ENCODE data around the gene SLC9A9. TPM values are rescaled to one million over a fixed set of nuclear protein-coding genes. Genes with fewer than 3 reads are reported as not detected.
A peak's percentile ranks its signal among the peaks of the same experiment; 100 is the strongest.

The SLC9A9 gene
- total RNA-seq, 1 donor from 2014 or later, result 0.22 TPM

DNA sequence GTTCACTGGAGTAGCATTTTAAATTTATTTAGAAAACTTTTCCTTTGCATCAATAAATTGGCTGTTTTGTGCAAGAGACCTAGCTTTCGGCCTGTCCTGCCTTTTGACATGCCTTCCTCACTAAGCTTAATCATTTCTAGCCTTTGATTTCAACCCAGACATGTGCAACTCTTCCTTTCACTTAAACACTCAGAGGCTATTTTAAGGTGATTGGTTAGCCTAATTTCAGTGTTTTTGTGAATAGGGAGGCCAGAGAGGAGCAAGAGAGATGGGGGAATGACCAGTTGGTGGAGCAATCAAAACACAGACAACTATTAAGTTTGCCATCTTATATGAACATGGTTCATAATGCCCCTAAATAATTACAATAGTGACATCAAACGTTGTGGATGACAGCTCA lies 333.4 kb downstream of the SLC9A9 start:
- Histone ChIP-seq H3K9me3 (ENCODE audit: low read depth) (no peaks in the 10 kb centered on the region), H3K27ac (no peak overlapping the region), H4K20me1 (ENCODE audit: low read depth) (no peaks in the 10 kb centered on the region), H2AFZ (replicated peaks) (peak overlapping the region; percentile 26), H3F3A (ENCODE audit: low read depth) (no peaks in the 10 kb centered on the region), H3K9ac (no peak overlapping the region), H3K79me2 (ENCODE audit: low read depth) (no peaks in the 10 kb centered on the region), H3K4me3 (no peak overlapping the region), H3K4me2 (no peak overlapping the region), H3K36me3 (no peaks in the 10 kb centered on the region), H3K27me3 (no peaks in the 10 kb centered on the region), H3K4me1 (peaks cover 11% of the 10 kb centered on the region)
- Mint-ChIP-seq H3K4me3 (no peak overlapping the region), H3K27ac (no peak overlapping the region), H3K27me3 (ENCODE audit: insufficient read depth, low read depth) (peaks cover 2% of the 10 kb centered on the region), H3K36me3 (no peaks in the 10 kb centered on the region), H3K4me1 (no peaks in the 10 kb centered on the region), H3K9me3 (no peaks in the 10 kb centered on the region)
- TF ChIP-seq, protein P1, sequence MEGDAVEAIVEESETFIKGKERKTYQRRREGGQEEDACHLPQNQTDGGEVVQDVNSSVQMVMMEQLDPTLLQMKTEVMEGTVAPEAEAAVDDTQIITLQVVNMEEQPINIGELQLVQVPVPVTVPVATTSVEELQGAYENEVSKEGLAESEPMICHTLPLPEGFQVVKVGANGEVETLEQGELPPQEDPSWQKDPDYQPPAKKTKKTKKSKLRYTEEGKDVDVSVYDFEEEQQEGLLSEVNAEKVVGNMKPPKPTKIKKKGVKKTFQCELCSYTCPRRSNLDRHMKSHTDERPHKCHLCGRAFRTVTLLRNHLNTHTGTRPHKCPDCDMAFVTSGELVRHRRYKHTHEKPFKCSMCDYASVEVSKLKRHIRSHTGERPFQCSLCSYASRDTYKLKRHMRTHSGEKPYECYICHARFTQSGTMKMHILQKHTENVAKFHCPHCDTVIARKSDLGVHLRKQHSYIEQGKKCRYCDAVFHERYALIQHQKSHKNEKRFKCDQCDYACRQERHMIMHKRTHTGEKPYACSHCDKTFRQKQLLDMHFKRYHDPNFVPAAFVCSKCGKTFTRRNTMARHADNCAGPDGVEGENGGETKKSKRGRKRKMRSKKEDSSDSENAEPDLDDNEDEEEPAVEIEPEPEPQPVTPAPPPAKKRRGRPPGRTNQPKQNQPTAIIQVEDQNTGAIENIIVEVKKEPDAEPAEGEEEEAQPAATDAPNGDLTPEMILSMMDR (IDR thresholded peaks at IDR 0.05), result no peak
- TF ChIP-seq EZH2phosphoT487 (IDR thresholded peaks at IDR 0.05) (no peak), EZH2 (IDR thresholded peaks at IDR 0.05) (no peak)
- no peak for DNase-seq (ENCODE audit: low spot score)

DNA sequence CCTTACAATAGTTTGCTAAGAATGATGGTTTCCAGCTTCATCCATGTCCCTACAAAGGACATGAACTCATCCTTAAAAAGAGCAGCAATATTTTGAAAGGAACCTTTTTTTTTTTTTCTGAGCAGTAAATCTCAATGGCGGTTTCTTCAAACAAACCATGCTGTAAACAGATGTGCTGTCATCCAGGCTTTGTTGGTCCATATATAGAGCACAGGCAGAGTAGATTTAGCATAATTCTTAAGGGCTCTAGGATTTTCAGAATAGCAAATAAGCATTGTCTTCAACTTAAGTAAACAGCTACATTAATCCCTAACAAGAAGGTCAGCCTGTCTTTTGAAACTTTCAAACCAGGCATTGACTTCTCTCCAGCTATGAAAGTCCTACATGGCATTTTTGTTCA lies 334.2 kb downstream of the SLC9A9 start:
- H2AFZ ChIP-seq (replicated peaks), result peak overlapping the region; percentile 26
- no peaks in the 10 kb centered on the region for H3K79me2 ChIP-seq (ENCODE audit: low read depth)
- no peaks in the 10 kb centered on the region for H3K36me3 Mint-ChIP-seq
- H3K9ac ChIP-seq, result no peak overlapping the region
- H3K9me3 ChIP-seq (ENCODE audit: low read depth), result no peaks in the 10 kb centered on the region
- DNase-seq (ENCODE audit: low spot score), result no peak
- H3K4me1 ChIP-seq, result peaks cover 11% of the 10 kb centered on the region
- TF ChIP-seq, protein P1 (IDR thresholded peaks at IDR 0.05), result no peak
- TF ChIP-seq EZH2phosphoT487 (IDR thresholded peaks at IDR 0.05) (no peak), EZH2 (IDR thresholded peaks at IDR 0.05) (no peak)
- no peaks in the 10 kb centered on the region for H3K36me3 ChIP-seq
- H3K27ac Mint-ChIP-seq, result no peak overlapping the region
- H3K4me1 Mint-ChIP-seq, result no peaks in the 10 kb centered on the region
- H3K27me3 Mint-ChIP-seq (ENCODE audit: insufficient read depth, low read depth), result peaks cover 2% of the 10 kb centered on the region
- no peaks in the 10 kb centered on the region for H4K20me1 ChIP-seq (ENCODE audit: low read depth)
- no peaks in the 10 kb centered on the region for H3K27me3 ChIP-seq
- H3K9me3 Mint-ChIP-seq, result no peaks in the 10 kb centered on the region
- H3K27ac ChIP-seq, result no peak overlapping the region
- no peak overlapping the region for H3K4me3 Mint-ChIP-seq
- no peak overlapping the region for H3K4me3 ChIP-seq
- no peaks in the 10 kb centered on the region for H3F3A ChIP-seq (ENCODE audit: low read depth)
- no peak overlapping the region for H3K4me2 ChIP-seq

DNA sequence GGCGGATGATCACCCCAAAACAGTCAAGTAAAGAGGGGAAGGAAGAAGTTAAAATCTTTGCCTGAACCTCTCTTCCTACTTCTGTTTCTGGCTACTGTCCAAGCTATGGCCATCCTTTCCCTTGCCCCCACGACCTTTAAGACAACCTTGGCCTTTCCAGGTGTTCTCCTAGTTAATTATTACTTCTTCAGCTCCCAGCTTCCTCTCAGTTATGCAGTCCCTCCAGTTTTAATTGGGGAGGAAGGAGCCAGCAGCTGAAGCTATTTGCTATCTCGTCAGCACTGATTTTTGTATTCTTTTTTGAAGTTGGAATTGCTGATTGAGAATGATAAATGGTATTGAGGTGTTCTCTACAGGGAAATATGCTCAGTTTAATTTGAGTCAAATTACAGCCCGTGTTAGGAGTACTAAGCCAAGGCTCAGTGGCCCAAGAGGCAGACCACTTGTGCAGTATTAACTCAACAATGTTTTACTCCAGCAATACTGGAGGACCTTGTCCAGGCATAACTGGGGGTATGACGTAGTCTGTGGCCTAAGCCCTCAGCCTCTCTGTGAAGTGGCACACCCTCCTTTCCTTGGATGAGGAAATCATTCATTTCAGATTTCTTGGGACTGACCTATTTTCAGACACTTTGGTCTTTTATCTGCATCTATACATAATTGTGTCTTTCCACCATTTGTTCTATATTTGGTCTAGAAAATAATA lies 336.9 kb downstream of the SLC9A9 start:
- H3K27ac ChIP-seq, result no peak overlapping the region
- no peak overlapping the region for H3K27ac Mint-ChIP-seq
- peaks cover 2% of the 10 kb centered on the region for H3K27me3 Mint-ChIP-seq (ENCODE audit: insufficient read depth, low read depth)
- peaks cover 11% of the 10 kb centered on the region for H3K4me1 ChIP-seq
- no peaks in the 10 kb centered on the region for H3K36me3 Mint-ChIP-seq
- H3F3A ChIP-seq (ENCODE audit: low read depth), result no peaks in the 10 kb centered on the region
- no peak overlapping the region for H3K4me2 ChIP-seq
- H3K9me3 ChIP-seq (ENCODE audit: low read depth), result no peaks in the 10 kb centered on the region
- TF ChIP-seq EZH2 (IDR thresholded peaks at IDR 0.05) (no peak), EZH2phosphoT487 (IDR thresholded peaks at IDR 0.05) (no peak)
- TF ChIP-seq, protein P1 (IDR thresholded peaks at IDR 0.05), result no peak
- H3K4me3 Mint-ChIP-seq, result no peak overlapping the region
- no peak overlapping the region for H3K4me3 ChIP-seq
- no peaks in the 10 kb centered on the region for H4K20me1 ChIP-seq (ENCODE audit: low read depth)
- no peaks in the 10 kb centered on the region for H3K27me3 ChIP-seq
- H3K4me1 Mint-ChIP-seq, result no peaks in the 10 kb centered on the region
- no peaks in the 10 kb centered on the region for H3K79me2 ChIP-seq (ENCODE audit: low read depth)
- no peaks in the 10 kb centered on the region for H3K9me3 Mint-ChIP-seq
- H3K9ac ChIP-seq, result no peak overlapping the region
- H3K36me3 ChIP-seq, result no peaks in the 10 kb centered on the region
- no peak overlapping the region for H2AFZ ChIP-seq (replicated peaks)
- DNase-seq (ENCODE audit: low spot score), result no peak

Measured in neural progenitor cell (in vitro differentiated cells).